HepG2 (cell line): ENCODE data around the gene MST1R. TPM values are rescaled to one million over a fixed set of nuclear protein-coding genes. Genes with fewer than 3 reads are reported as not detected.
A peak's percentile ranks its signal among the peaks of the same experiment; 100 is the strongest.

Experiments used
- BHLHE40 ChIP-seq: IDR thresholded peaks from 2 replicates; pipeline ENCODE4 v1.6.1; 2011; ENCODE audit warnings: low read length, improper control_type of control experiment
- MNT ChIP-seq: fragments of 450-650 bp; IDR thresholded peaks from 2 replicates; pipeline ENCODE4 v1.6.1; 2016
- NFIC ChIP-seq: IDR thresholded peaks from 2 replicates; pipeline ENCODE4 v1.6.1; 2012; ENCODE audit warnings: mild to moderate bottlenecking, low read length, inconsistent platforms
- PBX3 ChIP-seq: sonication (generic); formaldehyde crosslinking; IDR thresholded peaks from 2 replicates; pipeline ENCODE4 v1.8.1; 2023; ENCODE audit warnings: missing genetic modification reagents, inconsistent platforms, borderline replicate concordance
- ZNF652 ChIP-seq: IDR thresholded peaks from 2 replicates; pipeline ENCODE4 v1.6.1; 2016; ENCODE audit warnings: low read depth, borderline replicate concordance
- ZNF687 ChIP-seq: sonication (generic); formaldehyde crosslinking; IDR thresholded peaks from 2 replicates; pipeline ENCODE4 v1.5.1; 2020; ENCODE audit warnings: mild to moderate bottlenecking, missing genetic modification reagents, moderate library complexity
- polyA plus RNA-seq, 8 experiments: library from polyadenylated mRNA; depleted of rRNA in 3 of 8; stranded (reverse) in 7 of 8; unstranded in 1 of 8; fragments of >200 nt; fragmentation: Illumina TruSeq in 4 of 8; extraction: Trizol in 4 of 8; gene quantifications; 2 replicates each; pipeline versions ENCODE4 v1.2.1 to v1.2.3, GENCODE V29; 2011 to 2016; ENCODE audit warnings: low read depth in 4 of 8, missing spikeins in 1 of 8, mixed read lengths in 1 of 8; ENCODE audit not compliant: insufficient read depth in 1 of 8
- total RNA-seq, 5 experiments: library from RNA; depleted of rRNA; stranded (reverse); fragments of >200 nt; fragmentation: Illumina TruSeq; extraction: Trizol; gene quantifications; 2 replicates each; pipeline ENCODE4 v1.2.3, GENCODE V29; 2016; ENCODE audit warnings: low read depth in 1 of 5

Gene MST1R
- total and polyA plus RNA-seq, 2 of the 13 experiments (the other 11 are each of a cell fraction or from before 2014, with no cell fraction given) = 0.11 to 0.77 TPM

GRCh38 chr3:49871531-49872153 is 32.0 kb downstream of the MST1R start (continued):
- TF ChIP-seq MNT = peak; percentile 99
- TF ChIP-seq ZNF652 (CRISPR knock-in tag) = no peak
- peak; percentile 59 for TF ChIP-seq ZNF687 (CRISPR knock-in tag)
- TF ChIP-seq BHLHE40 = peak; percentile 93
- TF ChIP-seq NFIC = no peak
- TF ChIP-seq PBX3 (CRISPR knock-in tag) = no peak
